ENCODE measurements around the gene TAB2. TPM values are rescaled to one million over a fixed set of nuclear protein-coding genes. Genes with fewer than 3 reads are reported as not detected.

TAB2 gene
- total and polyA plus RNA-seq, 9 of the 15 experiments (the other 6 are each of a cell fraction or from before 2014, with no cell fraction given) = 9.1 to 38.3 (median 18.6) TPM

DNA sequence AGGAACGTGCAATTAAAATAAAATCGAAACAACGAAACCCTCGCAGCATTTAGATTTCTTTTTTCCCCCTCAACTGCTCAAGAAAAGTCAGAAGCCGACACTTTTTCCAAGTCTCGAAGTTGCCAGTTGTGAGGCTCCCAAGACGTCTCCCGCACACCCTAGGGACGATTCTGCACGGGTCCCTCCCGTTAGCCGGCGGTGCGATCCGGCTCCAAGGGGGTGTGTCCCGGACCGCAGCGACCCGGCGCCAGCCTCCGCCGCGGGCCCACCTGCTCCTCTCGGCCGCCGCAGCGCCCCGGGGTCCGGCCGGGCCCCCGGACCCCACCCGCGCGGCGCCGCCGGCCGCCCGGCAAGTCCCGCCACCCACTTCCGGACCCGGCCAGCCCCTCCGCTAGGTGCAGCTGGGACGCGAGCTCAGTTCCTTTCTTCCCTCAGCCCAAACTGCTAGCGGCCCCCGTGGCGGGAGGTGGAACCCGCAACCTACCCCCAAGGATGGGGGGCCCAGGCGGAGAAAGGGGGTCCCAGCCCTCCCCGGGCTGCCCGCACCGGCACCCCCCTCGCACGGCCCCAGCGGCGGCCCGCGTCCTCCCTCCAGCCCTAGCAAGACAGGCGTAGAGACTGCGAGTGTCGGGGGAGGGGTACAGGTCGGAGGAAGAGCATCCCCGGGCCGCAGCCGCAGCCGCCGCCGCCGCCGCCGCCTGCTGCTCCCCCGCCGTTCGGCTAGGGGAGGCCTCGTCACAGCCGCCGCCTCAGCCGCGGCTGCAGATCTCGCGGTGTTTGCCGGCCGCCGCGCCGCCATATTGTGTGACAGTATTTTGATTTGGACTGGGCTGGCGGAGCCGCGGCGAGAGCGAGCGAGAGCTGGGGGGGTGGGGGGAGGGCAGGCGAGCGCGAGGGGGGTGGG is 520 bp upstream of the TAB2 start (continued):
- TF ChIP-seq ZNF518B (CRISPR knock-in tag; IDR thresholded peaks at IDR 0.05) = no peak
- TF ChIP-seq, protein P1, sequence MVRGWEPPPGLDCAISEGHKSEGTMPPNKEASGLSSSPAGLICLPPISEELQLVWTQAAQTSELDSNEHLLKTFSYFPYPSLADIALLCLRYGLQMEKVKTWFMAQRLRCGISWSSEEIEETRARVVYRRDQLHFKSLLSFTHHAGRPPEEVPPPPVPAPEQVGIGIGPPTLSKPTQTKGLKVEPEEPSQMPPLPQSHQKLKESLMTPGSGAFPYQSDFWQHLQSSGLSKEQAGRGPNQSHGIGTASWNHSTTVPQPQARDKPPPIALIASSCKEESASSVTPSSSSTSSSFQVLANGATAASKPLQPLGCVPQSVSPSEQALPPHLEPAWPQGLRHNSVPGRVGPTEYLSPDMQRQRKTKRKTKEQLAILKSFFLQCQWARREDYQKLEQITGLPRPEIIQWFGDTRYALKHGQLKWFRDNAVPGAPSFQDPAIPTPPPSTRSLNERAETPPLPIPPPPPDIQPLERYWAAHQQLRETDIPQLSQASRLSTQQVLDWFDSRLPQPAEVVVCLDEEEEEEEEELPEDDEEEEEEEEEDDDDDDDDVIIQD (CRISPR knock-in tag; IDR thresholded peaks at IDR 0.05) = peak; percentile 69; the same call in 1 of the 2 replicates
- no peak for TF ChIP-seq ZNF384 (IDR thresholded peaks at IDR 0.05; ENCODE audit: low read depth, low read length)
- peak; percentile 89 for TF ChIP-seq SUPT5H (IDR thresholded peaks at IDR 0.05)
- TF ChIP-seq, protein P2, sequence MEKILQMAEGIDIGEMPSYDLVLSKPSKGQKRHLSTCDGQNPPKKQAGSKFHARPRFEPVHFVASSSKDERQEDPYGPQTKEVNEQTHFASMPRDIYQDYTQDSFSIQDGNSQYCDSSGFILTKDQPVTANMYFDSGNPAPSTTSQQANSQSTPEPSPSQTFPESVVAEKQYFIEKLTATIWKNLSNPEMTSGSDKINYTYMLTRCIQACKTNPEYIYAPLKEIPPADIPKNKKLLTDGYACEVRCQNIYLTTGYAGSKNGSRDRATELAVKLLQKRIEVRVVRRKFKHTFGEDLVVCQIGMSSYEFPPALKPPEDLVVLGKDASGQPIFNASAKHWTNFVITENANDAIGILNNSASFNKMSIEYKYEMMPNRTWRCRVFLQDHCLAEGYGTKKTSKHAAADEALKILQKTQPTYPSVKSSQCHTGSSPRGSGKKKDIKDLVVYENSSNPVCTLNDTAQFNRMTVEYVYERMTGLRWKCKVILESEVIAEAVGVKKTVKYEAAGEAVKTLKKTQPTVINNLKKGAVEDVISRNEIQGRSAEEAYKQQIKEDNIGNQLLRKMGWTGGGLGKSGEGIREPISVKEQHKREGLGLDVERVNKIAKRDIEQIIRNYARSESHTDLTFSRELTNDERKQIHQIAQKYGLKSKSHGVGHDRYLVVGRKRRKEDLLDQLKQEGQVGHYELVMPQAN (IDR thresholded peaks at IDR 0.05; ENCODE audit: borderline replicate concordance) = peak; percentile 46; the same call in 1 of the 2 replicates
- TF ChIP-seq, protein P3, sequence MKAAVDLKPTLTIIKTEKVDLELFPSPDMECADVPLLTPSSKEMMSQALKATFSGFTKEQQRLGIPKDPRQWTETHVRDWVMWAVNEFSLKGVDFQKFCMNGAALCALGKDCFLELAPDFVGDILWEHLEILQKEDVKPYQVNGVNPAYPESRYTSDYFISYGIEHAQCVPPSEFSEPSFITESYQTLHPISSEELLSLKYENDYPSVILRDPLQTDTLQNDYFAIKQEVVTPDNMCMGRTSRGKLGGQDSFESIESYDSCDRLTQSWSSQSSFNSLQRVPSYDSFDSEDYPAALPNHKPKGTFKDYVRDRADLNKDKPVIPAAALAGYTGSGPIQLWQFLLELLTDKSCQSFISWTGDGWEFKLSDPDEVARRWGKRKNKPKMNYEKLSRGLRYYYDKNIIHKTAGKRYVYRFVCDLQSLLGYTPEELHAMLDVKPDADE (conservative IDR thresholded peaks at IDR 0.05; ENCODE audit: control insufficient read depth, low read depth, low read length) = no peak
- TF ChIP-seq, protein P4, sequence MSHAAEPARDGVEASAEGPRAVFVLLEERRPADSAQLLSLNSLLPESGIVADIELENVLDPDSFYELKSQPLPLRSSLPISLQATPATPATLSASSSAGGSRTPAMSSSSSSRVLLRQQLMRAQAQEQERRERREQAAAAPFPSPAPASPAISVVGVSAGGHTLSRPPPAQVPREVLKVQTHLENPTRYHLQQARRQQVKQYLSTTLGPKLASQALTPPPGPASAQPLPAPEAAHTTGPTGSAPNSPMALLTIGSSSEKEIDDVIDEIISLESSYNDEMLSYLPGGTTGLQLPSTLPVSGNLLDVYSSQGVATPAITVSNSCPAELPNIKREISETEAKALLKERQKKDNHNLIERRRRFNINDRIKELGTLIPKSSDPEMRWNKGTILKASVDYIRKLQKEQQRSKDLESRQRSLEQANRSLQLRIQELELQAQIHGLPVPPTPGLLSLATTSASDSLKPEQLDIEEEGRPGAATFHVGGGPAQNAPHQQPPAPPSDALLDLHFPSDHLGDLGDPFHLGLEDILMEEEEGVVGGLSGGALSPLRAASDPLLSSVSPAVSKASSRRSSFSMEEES (CRISPR knock-in tag; IDR thresholded peaks at IDR 0.05) = no peak
- TF ChIP-seq THRA (IDR thresholded peaks at IDR 0.05) = no peak
- no peak for TF ChIP-seq RFX5 (IDR thresholded peaks at IDR 0.05; ENCODE audit: low read depth, low read length)
- no peak; the same call in 1 of the 2 replicates for TF ChIP-seq ZNF274 (IDR thresholded peaks at IDR 0.05; ENCODE audit: borderline replicate concordance, low read depth, low read length)
- peak; percentile 41 for TF ChIP-seq CCNT2 (IDR thresholded peaks at IDR 0.05; ENCODE audit: borderline replicate concordance, extremely low read depth, insufficient read length, low read depth, low read length)
- no peak for TF ChIP-seq ZSCAN32 (CRISPR knock-in tag; IDR thresholded peaks at IDR 0.05)
- peak; percentile 86 for TF ChIP-seq GABPA (tag; conservative IDR thresholded peaks at IDR 0.05; ENCODE audit: low read depth)
